Panc1 (cell line): ENCODE data around the gene PAX5. TPM values are rescaled to one million over a fixed set of nuclear protein-coding genes. Genes with fewer than 3 reads are reported as not detected.

ENCODE experiments used
- ATAC-seq: fragments of 200-7000 bp; cut with Tn5 transposase; 2 replicates; pipeline ENCODE4 v1.9.1; 2020; ENCODE audit warnings: mild to moderate bottlenecking, moderate library complexity
- BruUV-seq: library from RNA; stranded (reverse); fragments of 400-500 nt; replicated peaks from 2 replicates; lab custom pipeline; 2021; lab: Mats Ljungman, UMichigan
- CTCF ChIA-PET: fragments of 300-600 bp; sonication (Branson Sonifier 250); formaldehyde crosslinking; loops from one replicate; lab custom pipeline; 2022; ENCODE audit warnings: antibody characterized with exemption; lab: Charles Lee
- POLR2A ChIA-PET: fragments of 300-600 bp; sonication (Branson Sonifier 250); formaldehyde crosslinking; loops from one replicate; lab custom pipeline; 2022; ENCODE audit warnings: antibody characterized with exemption; lab: Charles Lee
- DNase-seq: peaks from one replicate; pipeline ENCODE4 v3.0.0-alpha.2; 2010; ENCODE audit warnings: low read depth, low spot score
- H3K27ac ChIP-seq: 2 replicates; pipeline ENCODE4 v1.5.1; 2011; ENCODE audit warnings: mild to moderate bottlenecking, low read length, inconsistent platforms
- H3K27me3 ChIP-seq: fragments of 200-500 bp; sonication (Bioruptor generic); 2 replicates; pipeline ENCODE4 v1.6.0; 2014; ENCODE audit warnings: low read length, inconsistent platforms; ENCODE audit not compliant: control insufficient read depth, insufficient read depth
- H3K36me3 ChIP-seq: fragments of 200-500 bp; sonication (Bioruptor generic); 2 replicates; pipeline ENCODE4 v1.5.1; 2014; ENCODE audit warnings: inconsistent platforms, mild to moderate bottlenecking, low read length, moderate library complexity; ENCODE audit not compliant: control insufficient read depth, insufficient read depth
- H3K4me1 ChIP-seq: 2 replicates; pipeline ENCODE4 v1.5.1; 2011; ENCODE audit warnings: inconsistent platforms, mild to moderate bottlenecking, low read length, moderate library complexity; ENCODE audit not compliant: control insufficient read depth, insufficient read depth
- H3K4me3 ChIP-seq, 2 experiments: 2 replicates each; pipeline ENCODE4 v1.5.1; 2011 to 2012; ENCODE audit warnings: low read depth in 2 of 2, low read length in 2 of 2, mild to moderate bottlenecking in 2 of 2, inconsistent platforms in 1 of 2, moderate library complexity in 1 of 2
- H3K9me3 ChIP-seq: fragments of 200-500 bp; sonication (Bioruptor generic); 2 replicates; pipeline ENCODE4 v1.5.1; 2014; ENCODE audit warnings: low read depth, mild to moderate bottlenecking, inconsistent platforms, low read length, moderate library complexity; ENCODE audit not compliant: control insufficient read depth, insufficient read depth
- CTCF ChIP-seq: fragments of 450-650 bp; IDR thresholded peaks from 2 replicates; pipeline ENCODE4 v1.5.1; 2017; ENCODE audit warnings: mild to moderate bottlenecking
- POLR2AphosphoS5 ChIP-seq: IDR thresholded peaks from 2 replicates; pipeline ENCODE4 v1.6.1; 2012; ENCODE audit warnings: mild to moderate bottlenecking, low read depth, low read length, moderate library complexity
- REST ChIP-seq, 2 experiments: IDR thresholded peaks; 2 replicates each; pipeline ENCODE4 v1.6.1; 2011 to 2012; ENCODE audit warnings: low read depth in 2 of 2, control low read depth in 1 of 2, low read length in 1 of 2, mild to moderate bottlenecking in 1 of 2, moderate library complexity in 1 of 2; ENCODE audit not compliant: insufficient read depth in 1 of 2
- SIN3A ChIP-seq: IDR thresholded peaks from 2 replicates; pipeline ENCODE4 v1.6.1; 2012; ENCODE audit warnings: low read depth, mild to moderate bottlenecking, low read length, moderate library complexity, borderline replicate concordance; ENCODE audit not compliant: insufficient read depth
- TCF7L2 ChIP-seq: IDR thresholded peaks from 2 replicates; pipeline ENCODE4 v1.6.1; 2011; ENCODE audit warnings: mild to moderate bottlenecking, low read depth, low read length, inconsistent platforms
- in situ Hi-C: cut with HindIII; loops from 2 replicates; pipeline ENCODE4 v1.10.0; 2016; ENCODE audit warnings: low sequenced_read_pairs, low pct_unique_long_range_greater_than_20kb
- intact Hi-C: fragments of 100-400 bp; cut with micrococcal nuclease; formaldehyde crosslinking; loops from one replicate; pipeline ENCODE4 v1.10.0; 2022; ENCODE audit not compliant: unreplicated experiment
- total RNA-seq: library from RNA; stranded (reverse); gene quantifications from one replicate; pipeline ENCODE4 v1.2.1, GENCODE V29; 2021; ENCODE audit not compliant: unreplicated experiment

PAX5 gene
- total RNA-seq, 1 experiment from 2014 or later = 0.39 TPM

- no peaks in the 10 kb centered on the region for H3K9me3 ChIP-seq
- BruUV-seq = no TSS peak
- 0 out of 2 replicates have a peak, but pooled peaks cover 9% of the 10 kb centered on the region for H3K27me3 ChIP-seq
- ChIA-PET CTCF (no interaction called here), POLR2A (no interaction called here)
- H3K27ac ChIP-seq = no peak overlapping the region
- in situ Hi-C loops = no loop called here
- H3K4me3 ChIP-seq = no peak overlapping the region
- intact Hi-C loops = no loop called here
- H3K4me1 ChIP-seq = no peaks in the 10 kb centered on the region
- H3K36me3 ChIP-seq = no peaks in the 10 kb centered on the region
- TF ChIP-seq TCF7L2 (no peak), POLR2AphosphoS5 (no peak), CTCF (no peak), REST (IDR thresholded peaks at IDR 0.05; ENCODE audit: insufficient read depth in 1 of 2, low read depth in 2 of 2, low read length in 1 of 2) (no peak), SIN3A (no peak)
- ATAC-seq (no peak), DNase-seq (no peak)
These were observed 213.6 kb downstream of the PAX5 start for GRCh38 chr9:36820392-36820861.

- ChIA-PET POLR2A (no interaction called here), CTCF (interaction anchor here (0.7 to 0.8 kb wide), 2 partner anchors 8 to 425 kb away, joined by 4 to 6 read pairs; no protein-coding TSS in a partner anchor)
- Histone ChIP-seq H3K27me3 (0 out of 2 replicates have a peak, but pooled peaks cover 9% of the 10 kb centered on the region), H3K36me3 (no peaks in the 10 kb centered on the region), H3K9me3 (no peaks in the 10 kb centered on the region), H3K27ac (no peak overlapping the region), H3K4me1 (no peaks in the 10 kb centered on the region), H3K4me3 (no peak overlapping the region)
- intact Hi-C loops (no loop called here), in situ Hi-C loops (no loop called here)
- TF ChIP-seq TCF7L2 = no peak
- TF ChIP-seq REST (IDR thresholded peaks at IDR 0.05; ENCODE audit: insufficient read depth in 1 of 2, low read depth in 2 of 2, low read length in 1 of 2) = no peak
- TF ChIP-seq SIN3A = no peak
- TF ChIP-seq POLR2AphosphoS5 = no peak
- BruUV-seq = no TSS peak
- ATAC-seq = peak; percentile 9; the same call in 1 of the 2 replicates
- DNase-seq = no peak
These were observed 214.8 kb downstream of the PAX5 start for GRCh38 chr9:36818965-36819870.
